ENCODE data around the gene PCBP4. TPM values are rescaled to one million over a fixed set of nuclear protein-coding genes. Genes with fewer than 3 reads are reported as not detected.

PCBP4 gene
- polyA plus RNA-seq (ENCODE audit: insufficient read length in 4 of 4): 10 to 100 TPM; 51.1 to 83.6 (median 70.1) TPM

GRCh38 chr3:51967384-51968169 lies at the start of gene PCBP4:
PCBP4 (minus strand) TSS chr3:51967454; CDS start chr3:51961240, 6,214 bp downstream.
- DNase-seq (ENCODE audit: low read depth in 4 of 4, low spot score in 2 of 4): peak in 1 of 4 donors; percentile 45

GRCh38 chr3:52015438-52016228 lies 48.4 kb upstream of the PCBP4 start:
- no peak for DNase-seq (ENCODE audit: low read depth in 4 of 4, low spot score in 2 of 4)

GRCh38 chr3:52014613-52015012 lies 47.4 kb upstream of the PCBP4 start:
- DNase-seq (ENCODE audit: low read depth in 4 of 4, low spot score in 2 of 4): no peak

GRCh38 chr3:52013802-52014598 lies 46.7 kb upstream of the PCBP4 start:
- no peak for DNase-seq (ENCODE audit: low read depth in 4 of 4, low spot score in 2 of 4)

- DNase-seq (ENCODE audit: low read depth in 4 of 4, low spot score in 2 of 4): no peak
Measured at GRCh38 chr3:52012699-52013098, 45.4 kb upstream of the PCBP4 start.

- DNase-seq (ENCODE audit: low read depth in 4 of 4, low spot score in 2 of 4): no peak
Measured at GRCh38 chr3:52010431-52010830, 43.2 kb upstream of the PCBP4 start.

- DNase-seq (ENCODE audit: low read depth in 4 of 4, low spot score in 2 of 4): no peak
Measured at GRCh38 chr3:52007291-52007690, 40.0 kb upstream of the PCBP4 start.

GRCh38 chr3:52006820-52007133 lies 39.5 kb upstream of the PCBP4 start:
- no peak for DNase-seq (ENCODE audit: low read depth in 4 of 4, low spot score in 2 of 4)

GRCh38 chr3:52006017-52006819 lies 39.0 kb upstream of the PCBP4 start:
- DNase-seq (ENCODE audit: low read depth in 4 of 4, low spot score in 2 of 4): no peak

GRCh38 chr3:52005571-52005986 lies 38.3 kb upstream of the PCBP4 start:
- peak; percentile 31 to 68 (median 56) for DNase-seq (ENCODE audit: low read depth in 4 of 4, low spot score in 2 of 4)

- no peak for DNase-seq (ENCODE audit: low read depth in 4 of 4, low spot score in 2 of 4)
Measured at GRCh38 chr3:52004906-52005395, 37.7 kb upstream of the PCBP4 start.

- peak in 1 of 4 donors; percentile 46 for DNase-seq (ENCODE audit: low read depth in 4 of 4, low spot score in 2 of 4)
Measured at GRCh38 chr3:52004163-52004787, 37.0 kb upstream of the PCBP4 start.

- DNase-seq (ENCODE audit: low read depth in 4 of 4, low spot score in 2 of 4): no peak
Measured at GRCh38 chr3:52002748-52003147, 35.5 kb upstream of the PCBP4 start.

GRCh38 chr3:52001443-52001974 lies 34.3 kb upstream of the PCBP4 start:
- DNase-seq (ENCODE audit: low read depth in 4 of 4, low spot score in 2 of 4): peak; percentile 41 to 71 (median 60)

GRCh38 chr3:51999846-52000245 lies 32.6 kb upstream of the PCBP4 start:
- DNase-seq (ENCODE audit: low read depth in 4 of 4, low spot score in 2 of 4): no peak

- DNase-seq (ENCODE audit: low read depth in 4 of 4, low spot score in 2 of 4): no peak
Measured at GRCh38 chr3:51998774-51999173, 31.5 kb upstream of the PCBP4 start.

- no peak for DNase-seq (ENCODE audit: low read depth in 4 of 4, low spot score in 2 of 4)
Measured at GRCh38 chr3:51997935-51998596, 30.8 kb upstream of the PCBP4 start.

GRCh38 chr3:51997172-51997571 lies 29.9 kb upstream of the PCBP4 start:
- DNase-seq (ENCODE audit: low read depth in 4 of 4, low spot score in 2 of 4): no peak

Data from left renal cortex interstitium (tissue), 4 donors.